Stomach (tissue), 9 donors: ENCODE data around the gene NLGN1. TPM values are rescaled to one million over a fixed set of nuclear protein-coding genes. Genes with fewer than 3 reads are reported as not detected.

Experiments used
- DNase-seq, 2 donors: peaks; one replicate each; pipeline versions ENCODE4 v3.0.0 to v3.0.0-alpha.2; 2013 to 2019
- H3K27ac ChIP-seq, 5 donors: fragments of 200-600 bp in 4 of 5; sonication (generic) in 4 of 5; one replicate each; pipeline ENCODE4 v1.5.1; 2013 to 2019; ENCODE audit warnings: mild to moderate bottlenecking in 1 of 5, moderate library complexity in 1 of 5
- H3K27me3 ChIP-seq, 3 donors: fragments of 200-600 bp; sonication (generic); one replicate each; pipeline ENCODE4 v1.5.1; 2017 to 2019; ENCODE audit warnings: mixed run types in 1 of 3
- H3K36me3 ChIP-seq, 4 donors: fragments of 200-600 bp; sonication (generic); 1 replicate in 3 of 4; 2 replicates in 1 of 4; pipeline ENCODE4 v1.5.1; 2016 to 2019
- H3K4me1 ChIP-seq, 4 donors: fragments of 200-600 bp; sonication (generic); one replicate each; pipeline ENCODE4 v1.5.1; 2016 to 2019
- H3K4me3 ChIP-seq, 4 donors: fragments of 200-600 bp; sonication (generic) in 3 of 4; one replicate each; pipeline ENCODE4 v1.5.1; 2016 to 2019; ENCODE audit warnings: mild to moderate bottlenecking in 1 of 4
- H3K9me3 ChIP-seq, 4 donors: fragments of 200-600 bp; sonication (generic); one replicate each; pipeline ENCODE4 v1.5.1; 2016 to 2019
- CTCF ChIP-seq, 7 experiments: fragments of 450-650 bp in 4 of 7; fragments of 200-600 bp in 3 of 7; sonication (generic) in 3 of 7; IDR thresholded peaks; one replicate each; pipeline ENCODE4 v1.5.1; 2016 to 2019; ENCODE audit warnings: antibody characterized with exemption in 7 of 7, control low read depth in 2 of 7, mild to moderate bottlenecking in 1 of 7
- EP300 ChIP-seq: sonication (generic); formaldehyde crosslinking; IDR thresholded peaks from one replicate; pipeline ENCODE4 v1.6.1; 2017; ENCODE audit warnings: antibody characterized with exemption
- POLR2A ChIP-seq, 4 donors: fragments of 450-650 bp; IDR thresholded peaks; one replicate each; pipeline ENCODE4 v1.6.1; 2016; ENCODE audit warnings: antibody characterized with exemption in 4 of 4, control low read depth in 2 of 4, mild to moderate bottlenecking in 1 of 4, moderate library complexity in 1 of 4
- POLR2AphosphoS5 ChIP-seq, 3 donors: sonication (generic); formaldehyde crosslinking; IDR thresholded peaks; one replicate each; pipeline ENCODE4 v1.6.1; 2016; ENCODE audit warnings: antibody characterized with exemption in 3 of 3
- WGBS, 5 donors: extraction: QIAGEN DNeasy Blood & Tissue Kit in 3 of 5; methylation state at CpG; one replicate each; pipeline versions ENCODE4 v1.1.5 to v1.1.7; 2013 to 2018; 5-methylcytosine and 5-hydroxymethylcytosine counted together
- intact Hi-C: fragments of 100-400 bp; cut with DNase I; formaldehyde crosslinking; loops from one replicate; pipeline ENCODE4 v1.15.1; 2023; ENCODE audit warnings: low total_unique reads
- polyA plus RNA-seq, 3 donors: library from polyadenylated mRNA; stranded (reverse); fragments of 200-250 nt; gene quantifications; one replicate each; pipeline ENCODE4 v1.2.3, GENCODE V29; 2013
- total RNA-seq, 5 donors: library from RNA; depleted of rRNA; stranded (reverse); fragments of >200 nt; gene quantifications; one replicate each; pipeline versions ENCODE4 v1.1.0 to v1.2.3, GENCODE V29; 2014 to 2016
- donor health status: healthy with polysubstance abuse.
- donor health status: Bipolar disorder and iron deficiency.
- donor health status: healthy.

The NLGN1 gene
- total and polyA plus RNA-seq, 8 donors: 0.15 to 45.2 (median 4.8) TPM; not detected in 1

- no peak for DNase-seq
- no peak overlapping the region for H3K27ac ChIP-seq
- peaks cover 0 to 3% (median 0%) of the 10 kb centered on the region in 4 donors for H3K4me1 ChIP-seq
- no peaks in the 10 kb centered on the region for H3K36me3 ChIP-seq
- H3K9me3 ChIP-seq: peaks cover 0 to 11% (median 3%) of the 10 kb centered on the region in 4 donors
- H3K27me3 ChIP-seq: no peaks in the 10 kb centered on the region
- TF ChIP-seq EP300 (no peak), CTCF (IDR thresholded peaks at IDR 0.05) (no peak), POLR2AphosphoS5 (IDR thresholded peaks at IDR 0.05) (no peak), POLR2A (IDR thresholded peaks at IDR 0.05) (no peak)
- intact Hi-C loops: no loop called here
- no peak overlapping the region for H3K4me3 ChIP-seq
- 48 to 67% (median 52%) methylated on average over 1 of the region's 1 CpG for WGBS, 5 donors
These were observed 924.0 kb downstream of the NLGN1 start for GRCh38 chr3:174321548-174321947.

- 79 to 91% (median 84%) methylated on average over 2 of the region's 2 CpGs for WGBS, 5 donors
- DNase-seq: no peak
- Histone ChIP-seq H3K36me3 (no peaks in the 10 kb centered on the region), H3K27ac (no peak overlapping the region), H3K4me3 (no peak overlapping the region), H3K27me3 (no peaks in the 10 kb centered on the region), H3K4me1 (no peaks in the 10 kb centered on the region), H3K9me3 (peaks cover 0 to 11% (median 3%) of the 10 kb centered on the region in 4 donors)
- intact Hi-C loops: no loop called here
- TF ChIP-seq EP300 (no peak), CTCF (IDR thresholded peaks at IDR 0.05) (no peak), POLR2A (IDR thresholded peaks at IDR 0.05) (no peak), POLR2AphosphoS5 (IDR thresholded peaks at IDR 0.05) (no peak)
These were observed 925.2 kb downstream of the NLGN1 start for GRCh38 chr3:174322789-174323188.

GRCh38 chr3:174325171-174325570 lies 927.6 kb downstream of the NLGN1 start:
- peak in 1 of 2 donors; percentile 15 for DNase-seq
- intact Hi-C loops: no loop called here
- Histone ChIP-seq H3K27me3 (no peaks in the 10 kb centered on the region), H3K4me1 (peaks cover 0 to under 1% (median 0%) of the 10 kb centered on the region in 4 donors), H3K27ac (no peak overlapping the region), H3K4me3 (no peak overlapping the region), H3K9me3 (peaks cover 0 to 11% (median 3%) of the 10 kb centered on the region in 4 donors), H3K36me3 (no peaks in the 10 kb centered on the region)
- TF ChIP-seq POLR2A (IDR thresholded peaks at IDR 0.05): no peak
- no peak for TF ChIP-seq POLR2AphosphoS5 (IDR thresholded peaks at IDR 0.05)
- no peak for TF ChIP-seq CTCF (IDR thresholded peaks at IDR 0.05)
- TF ChIP-seq EP300: no peak
- WGBS, 5 donors: 70 to 82% (median 78%) methylated on average over 3 of the region's 3 CpGs

GRCh38 chr3:174325834-174326700 lies 928.5 kb downstream of the NLGN1 start:
- intact Hi-C loops: no loop called here
- H3K27me3 ChIP-seq: no peaks in the 10 kb centered on the region
- peaks cover 0 to 9% (median 2%) of the 10 kb centered on the region in 4 donors for H3K9me3 ChIP-seq
- peaks cover 0 to 3% (median 0%) of the 10 kb centered on the region in 4 donors for H3K4me1 ChIP-seq
- 71 to 78% (median 74%) methylated on average over 7 of the region's 7 CpGs for WGBS, 5 donors
- TF ChIP-seq POLR2A (IDR thresholded peaks at IDR 0.05): no peak
- TF ChIP-seq CTCF (IDR thresholded peaks at IDR 0.05): no peak
- no peak for TF ChIP-seq EP300
- TF ChIP-seq POLR2AphosphoS5 (IDR thresholded peaks at IDR 0.05): no peak
- H3K27ac ChIP-seq: no peak overlapping the region
- no peak overlapping the region for H3K4me3 ChIP-seq
- H3K36me3 ChIP-seq: no peaks in the 10 kb centered on the region
- DNase-seq: no peak
